ENCODE measurements around the gene TANGO6.

Gene TANGO6

DNA sequence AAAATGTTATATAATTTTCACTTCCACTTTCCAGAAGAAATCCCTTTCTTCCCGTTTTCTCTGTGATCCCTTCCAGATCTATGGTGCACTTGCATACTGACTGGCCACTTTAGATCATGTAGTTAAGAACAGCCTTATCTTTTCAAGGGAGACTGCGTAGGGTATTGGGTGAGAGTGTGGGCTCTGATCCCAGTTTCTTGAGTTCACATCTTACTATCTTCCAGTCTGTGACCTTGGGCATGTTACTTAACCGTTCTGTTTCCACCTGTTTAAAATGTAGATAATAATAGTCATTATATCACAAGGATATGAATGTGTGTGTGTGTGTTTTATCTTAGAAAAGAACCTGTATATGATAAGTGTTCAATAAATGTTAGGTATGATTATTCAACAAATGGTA lies 83.7 kb downstream of the TANGO6 start:
- Histone ChIP-seq H3K4me2 (ENCODE audit: low read length, poor library complexity, severe bottlenecking) (no peak overlapping the region), H3K9ac (ENCODE audit: low read length) (no peak overlapping the region), H3K18ac (ENCODE audit: low read depth in 1 of 2, low read length in 2 of 2) (no peak overlapping the region), H2AK5ac (ENCODE audit: low read length, severe bottlenecking) (no peak overlapping the region), H2BK5ac (ENCODE audit: low read depth, low read length, poor library complexity, severe bottlenecking) (no peak overlapping the region), H3K4ac (ENCODE audit: low read depth in 1 of 2, low read length in 2 of 2) (no peak overlapping the region), H4K8ac (ENCODE audit: low read length) (no peak overlapping the region), H3K36me3 (ENCODE audit: control insufficient read depth in 1 of 2, insufficient read depth in 2 of 2, low read depth in 1 of 2, low read length in 2 of 2) (peaks cover 19 to 45% of the 10 kb centered on the region in 2 experiments), H3K4me3 (ENCODE audit: insufficient read depth in 1 of 2, low read depth in 1 of 2, low read length in 2 of 2) (no peak overlapping the region), H2BK12ac (ENCODE audit: low read length in 2 of 2) (no peak overlapping the region), H3K79me1 (replicated peaks; ENCODE audit: low read length, poor library complexity, severe bottlenecking) (peaks cover 2% of the 10 kb centered on the region), H2BK120ac (ENCODE audit: low read depth, low read length) (no peak overlapping the region), H3K23ac (ENCODE audit: low read length in 2 of 2) (no peak overlapping the region), H2AFZ (ENCODE audit: low read depth, low read length) (no peak overlapping the region), H2BK15ac (ENCODE audit: low read depth, poor library complexity, severe bottlenecking) (no peak overlapping the region), H4K91ac (ENCODE audit: low read length) (no peak overlapping the region), H3K27ac (ENCODE audit: low read length, poor library complexity, severe bottlenecking) (no peak overlapping the region), H3K9me3 (ENCODE audit: control insufficient read depth, low read length) (no peaks in the 10 kb centered on the region), H3K14ac (ENCODE audit: low read length in 2 of 2) (no peak overlapping the region), H3K4me1 (ENCODE audit: control insufficient read depth, insufficient read depth, low read depth, low read length) (no peaks in the 10 kb centered on the region), H3K27me3 (ENCODE audit: control insufficient read depth in 1 of 2, insufficient read depth in 1 of 2, low read length in 2 of 2) (no peaks in the 10 kb centered on the region)
- 100% methylated on average over 1 of the region's 3 CpGs for WGBS
- DNase-seq, result no peak

DNA sequence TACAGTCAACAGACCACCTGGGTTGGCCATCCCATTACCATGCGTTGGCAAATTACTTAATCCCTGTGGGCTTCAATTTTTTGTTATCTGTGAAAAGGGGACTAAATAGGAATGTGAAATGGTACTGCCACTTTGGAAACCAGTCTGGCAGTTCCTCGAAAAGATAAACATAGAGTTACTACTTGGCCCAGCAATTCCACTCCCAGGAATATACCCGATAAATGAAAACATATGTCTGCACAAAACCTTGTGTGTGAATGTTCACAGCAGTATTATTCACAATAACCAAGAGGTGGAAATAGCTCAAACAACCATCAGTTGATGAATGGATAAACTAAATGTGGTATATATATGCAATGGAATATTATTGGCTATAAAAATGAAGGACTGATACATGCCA lies 87.9 kb downstream of the TANGO6 start:
- Histone ChIP-seq H3K27me3 (ENCODE audit: control insufficient read depth in 1 of 2, insufficient read depth in 1 of 2, low read length in 2 of 2) (no peaks in the 10 kb centered on the region), H3K36me3 (ENCODE audit: control insufficient read depth in 1 of 2, insufficient read depth in 2 of 2, low read depth in 1 of 2, low read length in 2 of 2) (peaks cover 20 to 60% of the 10 kb centered on the region in 2 experiments), H3K79me1 (replicated peaks; ENCODE audit: low read length, poor library complexity, severe bottlenecking) (peaks cover 2% of the 10 kb centered on the region), H3K27ac (ENCODE audit: low read length, poor library complexity, severe bottlenecking) (no peak overlapping the region), H4K8ac (ENCODE audit: low read length) (no peak overlapping the region), H4K91ac (ENCODE audit: low read length) (no peak overlapping the region), H3K18ac (ENCODE audit: low read depth in 1 of 2, low read length in 2 of 2) (no peak overlapping the region), H3K4me3 (ENCODE audit: insufficient read depth in 1 of 2, low read depth in 1 of 2, low read length in 2 of 2) (no peak overlapping the region), H2BK12ac (ENCODE audit: low read length in 2 of 2) (no peak overlapping the region), H3K23ac (ENCODE audit: low read length in 2 of 2) (no peak overlapping the region), H2AK5ac (ENCODE audit: low read length, severe bottlenecking) (no peak overlapping the region), H3K9me3 (ENCODE audit: control insufficient read depth, low read length) (no peaks in the 10 kb centered on the region), H2BK15ac (ENCODE audit: low read depth, poor library complexity, severe bottlenecking) (no peak overlapping the region), H3K4ac (ENCODE audit: low read depth in 1 of 2, low read length in 2 of 2) (no peak overlapping the region), H2BK5ac (ENCODE audit: low read depth, low read length, poor library complexity, severe bottlenecking) (no peak overlapping the region), H3K14ac (ENCODE audit: low read length in 2 of 2) (no peak overlapping the region), H3K4me1 (ENCODE audit: control insufficient read depth, insufficient read depth, low read depth, low read length) (no peaks in the 10 kb centered on the region), H3K9ac (ENCODE audit: low read length) (no peak overlapping the region), H3K4me2 (ENCODE audit: low read length, poor library complexity, severe bottlenecking) (no peak overlapping the region), H2BK120ac (ENCODE audit: low read depth, low read length) (no peak overlapping the region), H2AFZ (ENCODE audit: low read depth, low read length) (no peak overlapping the region)
- no peak for DNase-seq
- 100% methylated on average over 3 of the region's 3 CpGs for WGBS

- Histone ChIP-seq H3K79me1 (replicated peaks; ENCODE audit: low read length, poor library complexity, severe bottlenecking) (peaks cover 2% of the 10 kb centered on the region), H3K4me1 (ENCODE audit: control insufficient read depth, insufficient read depth, low read depth, low read length) (no peaks in the 10 kb centered on the region), H3K18ac (ENCODE audit: low read depth in 1 of 2, low read length in 2 of 2) (no peak overlapping the region), H2AFZ (ENCODE audit: low read depth, low read length) (no peak overlapping the region), H4K8ac (ENCODE audit: low read length) (no peak overlapping the region), H3K27ac (ENCODE audit: low read length, poor library complexity, severe bottlenecking) (no peak overlapping the region), H3K9ac (ENCODE audit: low read length) (no peak overlapping the region), H2AK5ac (ENCODE audit: low read length, severe bottlenecking) (no peak overlapping the region), H3K4me3 (ENCODE audit: insufficient read depth in 1 of 2, low read depth in 1 of 2, low read length in 2 of 2) (no peak overlapping the region), H3K27me3 (ENCODE audit: control insufficient read depth in 1 of 2, insufficient read depth in 1 of 2, low read length in 2 of 2) (no peaks in the 10 kb centered on the region), H2BK15ac (ENCODE audit: low read depth, poor library complexity, severe bottlenecking) (no peak overlapping the region), H2BK120ac (ENCODE audit: low read depth, low read length) (no peak overlapping the region), H3K23ac (ENCODE audit: low read length in 2 of 2) (no peak overlapping the region), H2BK5ac (ENCODE audit: low read depth, low read length, poor library complexity, severe bottlenecking) (no peak overlapping the region), H3K9me3 (ENCODE audit: control insufficient read depth, low read length) (no peaks in the 10 kb centered on the region), H4K91ac (ENCODE audit: low read length) (no peak overlapping the region), H3K36me3 (ENCODE audit: control insufficient read depth in 1 of 2, insufficient read depth in 2 of 2, low read depth in 1 of 2, low read length in 2 of 2) (peaks cover 9 to 36% of the 10 kb centered on the region in 2 experiments), H3K4me2 (ENCODE audit: low read length, poor library complexity, severe bottlenecking) (no peak overlapping the region), H3K4ac (ENCODE audit: low read depth in 1 of 2, low read length in 2 of 2) (no peak overlapping the region), H2BK12ac (ENCODE audit: low read length in 2 of 2) (no peak overlapping the region), H3K14ac (ENCODE audit: low read length in 2 of 2) (no peak overlapping the region)
- DNase-seq, result no peak
- whole genome bisulfite sequencing, result 97% methylated on average over 3 of the region's 3 CpGs
Observed at GRCh38 chr16:68934402-68934801, 91.1 kb downstream of the TANGO6 start.

GRCh38 chr16:68935008-68935407 lies 91.7 kb downstream of the TANGO6 start:
- Histone ChIP-seq H3K14ac (ENCODE audit: low read length in 2 of 2) (no peak overlapping the region), H4K91ac (ENCODE audit: low read length) (no peak overlapping the region), H3K23ac (ENCODE audit: low read length in 2 of 2) (no peak overlapping the region), H3K18ac (ENCODE audit: low read depth in 1 of 2, low read length in 2 of 2) (no peak overlapping the region), H4K8ac (ENCODE audit: low read length) (no peak overlapping the region), H3K4me3 (ENCODE audit: insufficient read depth in 1 of 2, low read depth in 1 of 2, low read length in 2 of 2) (no peak overlapping the region), H3K9ac (ENCODE audit: low read length) (no peak overlapping the region), H3K27me3 (ENCODE audit: control insufficient read depth in 1 of 2, insufficient read depth in 1 of 2, low read length in 2 of 2) (no peaks in the 10 kb centered on the region), H3K27ac (ENCODE audit: low read length, poor library complexity, severe bottlenecking) (no peak overlapping the region), H3K4me2 (ENCODE audit: low read length, poor library complexity, severe bottlenecking) (no peak overlapping the region), H2BK15ac (ENCODE audit: low read depth, poor library complexity, severe bottlenecking) (no peak overlapping the region), H3K36me3 (ENCODE audit: control insufficient read depth in 1 of 2, insufficient read depth in 2 of 2, low read depth in 1 of 2, low read length in 2 of 2) (peaks cover 9 to 30% of the 10 kb centered on the region in 2 experiments), H2BK12ac (ENCODE audit: low read length in 2 of 2) (no peak overlapping the region), H3K79me1 (replicated peaks; ENCODE audit: low read length, poor library complexity, severe bottlenecking) (peaks cover 2% of the 10 kb centered on the region), H2BK5ac (ENCODE audit: low read depth, low read length, poor library complexity, severe bottlenecking) (no peak overlapping the region), H3K9me3 (ENCODE audit: control insufficient read depth, low read length) (no peaks in the 10 kb centered on the region), H2AFZ (ENCODE audit: low read depth, low read length) (no peak overlapping the region), H3K4ac (ENCODE audit: low read depth in 1 of 2, low read length in 2 of 2) (no peak overlapping the region), H2AK5ac (ENCODE audit: low read length, severe bottlenecking) (no peak overlapping the region), H2BK120ac (ENCODE audit: low read depth, low read length) (no peak overlapping the region), H3K4me1 (ENCODE audit: control insufficient read depth, insufficient read depth, low read depth, low read length) (no peaks in the 10 kb centered on the region)
- no peak for DNase-seq

Measured in mesenchymal stem cell (in vitro differentiated cells and primary cell).